NOMO-1 treated with dmso at 0.1 percent for 144 hours (cell line): ENCODE data around the gene SFTPA2.
"Not testable (repeated sequence)": the region's sequence is repeated elsewhere in the genome, so short reads cannot be mapped to it uniquely, and the experiment has no call there.

Source experiments
- DNase-seq: peaks from one replicate; lab custom pipeline; 2025; ENCODE audit not compliant: unreplicated experiment; lab: John Stamatoyannopoulos, UW

SFTPA2 gene

DNA sequence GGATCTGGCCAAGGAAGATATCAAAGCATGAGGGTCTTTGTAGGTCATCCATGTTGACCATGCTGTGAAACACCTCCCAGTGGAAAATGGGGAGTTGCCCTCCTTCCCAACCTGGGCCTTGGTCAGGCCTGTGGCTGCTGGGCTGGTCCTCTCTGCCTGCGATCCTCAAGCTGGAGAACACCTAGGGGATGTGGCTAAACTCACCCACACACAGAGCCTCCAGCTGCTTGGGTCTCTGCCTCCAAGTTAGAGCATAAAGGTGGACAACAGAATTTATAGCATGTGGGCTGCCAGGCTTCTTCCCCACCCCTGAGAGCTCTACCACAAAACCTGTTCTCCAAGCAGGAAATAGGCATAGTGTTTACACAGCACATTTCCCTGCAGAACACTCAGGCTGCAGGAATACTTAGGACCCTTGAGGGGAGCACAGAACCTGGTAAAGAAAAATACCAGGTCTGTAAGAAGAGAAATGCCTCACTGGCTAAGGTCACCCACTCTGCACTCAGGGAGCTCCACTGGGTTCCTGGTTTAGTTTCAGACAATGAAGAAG is at the start of gene SFTPA2:
SFTPA2 (minus strand) TSS at position 248 of the 550 bp plus-strand sequence. CDS start 924 bp downstream, outside the sequence.
- no peak for DNase-seq

DNA sequence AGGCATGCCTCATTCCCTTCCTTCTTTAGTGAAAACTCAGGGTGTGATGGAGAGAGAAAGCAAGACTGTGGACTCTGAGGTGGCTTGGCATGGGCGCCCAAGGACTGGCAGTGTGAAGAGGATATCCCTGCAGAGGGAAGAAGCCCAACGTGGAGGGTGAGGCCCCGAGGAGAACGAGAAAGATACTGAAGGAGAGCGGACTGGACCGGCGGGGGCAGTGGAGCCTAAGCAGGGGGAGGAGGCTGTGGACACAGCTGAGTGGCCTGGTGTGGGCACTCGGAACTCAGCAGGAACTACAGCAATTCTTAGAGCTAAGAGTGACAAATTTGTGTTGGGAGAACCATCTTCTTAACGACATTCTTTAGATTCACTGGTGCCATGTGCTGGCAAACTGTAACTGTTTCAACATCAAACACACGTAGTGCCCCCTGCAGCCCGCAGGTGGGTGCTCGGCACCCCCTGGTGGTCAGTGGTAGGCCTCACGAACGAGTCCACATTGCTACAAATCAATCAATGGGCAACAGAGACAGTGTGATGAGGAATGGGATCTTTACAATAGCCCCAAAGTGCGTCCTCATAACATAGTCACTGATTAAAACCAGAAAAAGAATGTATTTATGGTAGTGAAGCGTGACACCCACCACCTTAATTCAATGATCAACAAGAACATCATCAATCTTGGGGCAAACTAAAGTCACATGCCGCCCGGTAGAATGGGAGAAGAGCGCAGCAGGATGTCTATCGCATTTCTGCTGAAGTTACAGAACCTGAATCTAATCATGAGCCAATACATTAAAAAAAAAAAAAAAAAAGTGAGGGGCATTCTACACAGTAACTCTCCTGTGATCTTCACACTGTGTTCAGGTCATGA is 48.5 kb upstream of the SFTPA2 start:
- DNase-seq: no peak

GRCh38 chr10:79605308-79605707 is 45.1 kb upstream of the SFTPA2 start:
- DNase-seq: no peak

GRCh38 chr10:79604294-79604693 is 44.1 kb upstream of the SFTPA2 start:
- DNase-seq: no peak

- DNase-seq: no peak
These were observed 42.7 kb upstream of the SFTPA2 start for GRCh38 chr10:79602953-79603352.

DNA sequence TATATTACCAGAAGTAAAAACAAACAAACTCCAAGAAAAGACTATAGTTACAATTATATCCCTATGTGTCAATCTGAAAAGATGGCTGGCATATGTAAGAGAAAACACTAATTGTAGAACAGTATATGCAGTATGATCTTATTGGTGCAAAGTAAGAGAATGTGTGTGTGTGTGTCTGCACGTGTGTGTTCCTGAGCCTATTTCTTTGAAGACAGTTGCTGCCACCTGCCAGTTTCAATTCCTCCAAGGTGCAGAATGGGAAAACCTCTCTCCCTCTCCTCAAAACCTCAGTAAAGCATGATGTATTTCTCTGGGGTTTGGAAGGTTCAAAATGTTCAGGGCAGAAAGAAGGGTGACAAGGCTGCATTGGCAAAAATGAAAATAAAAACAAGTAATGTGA is 41.7 kb upstream of the SFTPA2 start:
- no peak for DNase-seq

GRCh38 chr10:79599644-79600043 is 39.4 kb upstream of the SFTPA2 start:
- DNase-seq: not testable (repeated sequence)

DNA sequence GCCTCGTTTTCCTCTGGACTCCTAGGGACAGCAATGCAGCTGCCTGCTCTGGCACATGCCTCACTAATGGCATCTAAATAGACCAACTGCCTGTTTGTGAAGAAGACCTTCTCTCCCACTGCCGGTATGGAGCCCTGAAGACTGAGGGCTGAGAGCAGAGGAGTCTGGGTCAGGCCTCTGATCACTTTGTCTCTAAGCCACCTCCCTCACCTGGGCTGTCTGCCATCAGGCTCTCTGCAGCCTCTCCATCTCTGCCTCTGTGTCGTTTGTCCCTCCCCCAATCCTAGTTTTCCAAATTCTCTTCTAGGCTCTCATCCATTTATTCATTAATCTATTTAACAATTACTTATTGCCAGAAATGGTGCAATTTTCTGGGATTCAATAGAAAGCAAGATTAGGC is 35.3 kb upstream of the SFTPA2 start:
- no peak for DNase-seq

DNA sequence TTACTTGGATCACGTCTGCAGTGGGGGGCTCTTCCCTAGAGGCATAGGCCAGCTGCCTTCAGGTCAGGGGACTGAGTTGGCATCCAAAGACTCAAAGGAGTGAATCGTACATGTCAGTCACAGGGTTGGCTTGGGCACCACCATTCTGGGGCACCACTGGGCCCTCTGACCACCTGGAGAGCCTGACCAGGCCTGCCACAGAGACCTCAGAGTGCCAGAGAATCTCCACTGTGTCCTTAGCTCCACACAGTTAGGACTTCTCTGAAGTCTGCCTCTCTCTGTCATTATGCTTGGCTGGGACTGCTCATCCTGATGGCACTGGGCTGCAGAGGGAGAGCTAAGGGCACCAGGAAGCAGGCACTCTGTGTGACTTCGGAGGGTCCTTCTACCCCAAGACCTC is 34.4 kb upstream of the SFTPA2 start:
- not testable (repeated sequence) for DNase-seq

- no peak for DNase-seq
These were observed 33.2 kb upstream of the SFTPA2 start for GRCh38 chr10:79593377-79593776.

- no peak for DNase-seq
These were observed 28.6 kb upstream of the SFTPA2 start for GRCh38 chr10:79588800-79589199.

DNA sequence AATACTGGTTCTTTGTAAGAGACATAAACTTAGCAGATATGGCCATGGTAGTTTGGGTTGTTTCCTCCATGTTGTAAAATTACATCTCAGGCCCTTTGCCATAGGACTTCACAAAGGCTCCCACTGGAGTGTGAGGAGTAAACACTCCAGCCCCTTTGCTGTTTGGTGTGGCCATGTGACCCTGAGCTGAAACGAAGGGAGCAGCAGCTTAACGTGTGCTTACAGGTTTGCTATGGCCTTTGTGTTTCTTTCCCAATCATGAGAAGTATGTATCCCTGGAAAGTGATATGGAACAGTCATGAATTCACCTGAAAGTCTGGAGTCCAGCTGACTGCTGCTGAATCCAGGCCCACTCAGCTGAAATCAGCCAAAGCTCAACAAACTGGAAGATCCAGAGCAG is 26.7 kb upstream of the SFTPA2 start:
- DNase-seq: no peak

DNA sequence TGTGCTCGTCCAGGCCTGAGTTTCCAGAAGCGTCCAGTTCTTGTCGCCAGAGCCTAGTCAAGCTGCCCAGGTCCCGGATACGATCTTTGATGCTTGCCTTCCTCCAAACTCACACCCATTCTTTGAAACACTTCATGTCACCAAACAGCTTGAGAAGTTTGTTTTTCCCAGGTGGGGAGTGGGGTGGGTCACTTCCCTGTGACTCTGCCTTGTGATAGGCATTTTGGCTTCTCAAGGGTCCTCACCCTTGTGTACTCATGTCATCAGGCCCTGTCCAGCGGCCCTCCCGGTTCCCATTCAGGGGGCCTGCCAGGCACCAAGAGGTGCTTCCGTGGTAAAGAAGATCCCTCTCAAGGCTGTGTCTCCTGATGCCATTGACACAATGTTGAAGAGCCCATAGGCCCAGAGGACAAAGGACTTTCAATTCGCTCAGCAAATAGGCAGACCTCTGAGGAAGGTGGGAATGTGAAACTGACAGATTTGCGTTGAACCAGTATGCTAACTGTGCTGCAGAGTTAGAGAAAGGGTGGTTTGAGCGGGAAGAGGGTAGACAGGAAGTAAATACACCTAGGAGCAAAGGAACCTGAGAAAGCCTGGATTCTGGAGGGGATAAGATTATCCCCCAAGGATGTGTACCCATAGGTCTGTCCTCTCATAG is 25.8 kb upstream of the SFTPA2 start:
- DNase-seq: no peak

- no peak for DNase-seq
These were observed 23.3 kb upstream of the SFTPA2 start for GRCh38 chr10:79583488-79584024.

DNA sequence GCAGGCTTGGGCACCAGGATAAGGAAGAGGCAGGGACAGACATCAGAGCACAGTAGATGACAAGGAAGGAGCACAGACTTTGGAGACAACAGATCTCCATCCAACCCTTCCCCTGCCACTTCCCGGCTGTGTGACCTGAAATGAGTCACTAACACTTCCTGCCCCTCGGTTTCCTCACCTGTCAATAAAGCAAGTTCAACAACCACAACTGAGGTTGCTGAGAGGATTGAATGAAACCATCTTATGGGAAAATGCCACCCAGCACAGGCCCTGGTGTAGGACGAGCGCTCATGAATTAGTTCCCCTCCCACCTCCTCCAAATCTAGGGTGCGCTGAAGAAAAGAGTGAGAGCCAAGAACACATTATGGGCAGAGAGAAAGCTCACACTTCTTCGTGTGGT is 22.7 kb upstream of the SFTPA2 start:
- DNase-seq: not testable (repeated sequence)

GRCh38 chr10:79582096-79582495 is 21.9 kb upstream of the SFTPA2 start:
- DNase-seq: no peak

DNA sequence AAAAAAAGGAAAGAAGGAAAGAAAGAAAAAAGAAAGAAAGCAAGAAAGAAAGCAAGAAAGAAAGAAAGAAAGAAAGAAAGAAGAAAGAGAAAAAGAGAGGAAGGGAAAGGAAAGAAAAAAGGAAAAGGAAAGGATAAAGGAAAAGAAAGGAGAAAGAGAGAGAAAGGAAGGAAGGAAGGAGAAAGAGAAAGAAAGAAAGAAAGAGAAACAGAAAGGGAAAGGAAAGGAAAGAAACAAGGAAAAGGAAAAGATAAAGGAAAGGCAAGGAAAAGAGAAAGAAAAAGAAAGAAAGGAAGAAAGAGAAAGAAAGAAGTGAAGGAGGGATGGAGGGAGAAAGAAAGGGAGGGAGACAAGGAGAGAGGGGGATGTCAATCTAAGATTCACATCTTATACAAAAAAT is 20.8 kb upstream of the SFTPA2 start:
- DNase-seq: no peak

DNA sequence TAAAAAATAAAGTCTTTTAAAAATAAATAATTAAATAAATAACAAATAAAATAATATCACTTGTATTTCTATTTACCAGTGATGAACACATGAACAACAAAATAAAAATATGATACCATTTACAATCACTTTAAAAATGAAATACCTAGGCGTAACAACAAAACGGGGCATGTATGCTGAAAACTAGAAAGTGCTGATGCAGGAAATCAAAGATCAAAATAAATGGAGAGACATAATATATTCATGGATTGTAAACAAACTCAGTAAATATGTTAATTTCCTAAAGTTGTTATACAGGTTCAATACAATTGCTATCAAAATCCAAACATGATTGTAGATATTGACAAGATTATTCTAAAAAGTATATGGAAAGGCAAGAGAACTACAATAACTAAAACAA is 19.2 kb upstream of the SFTPA2 start:
- DNase-seq: no peak

- DNase-seq: not testable (repeated sequence)
These were observed 10.4 kb upstream of the SFTPA2 start for GRCh38 chr10:79570624-79571023.

GRCh38 chr10:79563426-79563825 is 3.2 kb upstream of the SFTPA2 start:
- no peak for DNase-seq

- DNase-seq: peak; percentile 8
These were observed 2.0 kb upstream of the SFTPA2 start for GRCh38 chr10:79562135-79562756.
